IPS DF 4.7 (cell line): ENCODE data around the gene SP110.

Experiments
- DNase-seq: peaks from one replicate; pipeline ENCODE4 v3.0.0-alpha.2; 2013; ENCODE audit warnings: low spot score; ENCODE audit errors: extremely low read depth

SP110 gene

GRCh38 chr2:230170532-230170931 is 49.3 kb downstream of the SP110 start:
- no peak for DNase-seq

GRCh38 chr2:230166557-230167170 is 53.1 kb downstream of the SP110 start:
- no peak for DNase-seq

GRCh38 chr2:230164139-230164538 is 55.6 kb downstream of the SP110 start:
- no peak for DNase-seq

GRCh38 chr2:230162981-230163380 is 56.8 kb downstream of the SP110 start:
- no peak for DNase-seq

- no peak for DNase-seq
Measured at GRCh38 chr2:230161184-230161583, 58.6 kb downstream of the SP110 start.

- DNase-seq = no peak
Measured at GRCh38 chr2:230160112-230160660, 59.6 kb downstream of the SP110 start.

GRCh38 chr2:230158468-230158867 is 61.3 kb downstream of the SP110 start:
- DNase-seq = no peak

GRCh38 chr2:230156782-230157699 is 62.7 kb downstream of the SP110 start:
- DNase-seq = no peak

- no peak for DNase-seq
Measured at GRCh38 chr2:230155359-230155758, 64.4 kb downstream of the SP110 start.

- DNase-seq = no peak
Measured at GRCh38 chr2:230153390-230153976, 66.3 kb downstream of the SP110 start.

- no peak for DNase-seq
Measured at GRCh38 chr2:230152334-230152733, 67.5 kb downstream of the SP110 start.

- no peak for DNase-seq
Measured at GRCh38 chr2:230144355-230144754, 75.4 kb downstream of the SP110 start.

- DNase-seq = no peak
Measured at GRCh38 chr2:230140667-230141066, 79.1 kb downstream of the SP110 start.

GRCh38 chr2:230137902-230138539 is 81.8 kb downstream of the SP110 start:
- no peak for DNase-seq

- DNase-seq = no peak
Measured at GRCh38 chr2:230135130-230135525, 84.7 kb downstream of the SP110 start.

- no peak for DNase-seq
Measured at GRCh38 chr2:230134496-230135129, 85.2 kb downstream of the SP110 start.

GRCh38 chr2:230131366-230131765 is 88.4 kb downstream of the SP110 start:
- no peak for DNase-seq

GRCh38 chr2:230130668-230131364 is 89.0 kb downstream of the SP110 start:
- DNase-seq = no peak

- no peak for DNase-seq
Measured at GRCh38 chr2:230129343-230129742, 90.4 kb downstream of the SP110 start.

GRCh38 chr2:230128623-230129342 is 91.0 kb downstream of the SP110 start:
- no peak for DNase-seq
